ENCODE measurements around the gene GINS2.

- TF ChIP-seq CTCF (IDR thresholded peaks at IDR 0.05) (no peak), POLR2A (IDR thresholded peaks at IDR 0.05) (no peak)
Measured at GRCh38 chr16:85674828-85675227, 13.9 kb downstream of the GINS2 start.
